Dermis microvascular lymphatic vessel endothelial cell (primary cell): ENCODE measurements around the gene CFAP107. TPM values are rescaled to one million over a fixed set of nuclear protein-coding genes. Genes with fewer than 3 reads are reported as not detected.

Experiments used
- DNase-seq, 2 donors: peaks; one replicate each; pipeline versions ENCODE4 v3.0.0 to v3.0.0-alpha.2; 2010; ENCODE audit warnings: low read depth in 2 of 2
- total RNA-seq: library from RNA; depleted of rRNA; stranded (reverse); fragments of >200 nt; gene quantifications from 2 replicates; pipeline ENCODE4 v1.2.1, GENCODE V29; 2014

CFAP107 gene
- total RNA-seq, 1 donor from 2014 or later = not detected

DNA sequence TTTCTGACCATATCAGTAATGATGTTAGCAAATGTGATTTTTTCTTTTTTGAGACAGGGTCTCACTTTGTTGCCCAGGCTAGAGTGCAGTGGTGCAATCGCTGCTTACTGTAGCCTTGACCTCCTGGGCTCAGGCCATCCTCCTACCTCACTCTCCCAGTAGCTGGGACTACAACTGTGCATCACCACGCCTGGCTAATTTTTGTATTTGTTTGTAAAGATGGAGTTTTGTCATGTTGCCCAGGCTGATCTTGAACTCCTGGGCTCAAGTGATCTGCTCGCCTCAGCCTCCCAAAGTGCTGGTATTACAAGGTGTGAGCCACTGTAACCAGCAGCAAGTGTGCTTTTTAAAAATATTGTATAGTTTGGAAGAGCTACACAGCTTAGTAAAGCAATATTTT is 4.1 kb upstream of the CFAP107 start:
- no peak for DNase-seq

DNA sequence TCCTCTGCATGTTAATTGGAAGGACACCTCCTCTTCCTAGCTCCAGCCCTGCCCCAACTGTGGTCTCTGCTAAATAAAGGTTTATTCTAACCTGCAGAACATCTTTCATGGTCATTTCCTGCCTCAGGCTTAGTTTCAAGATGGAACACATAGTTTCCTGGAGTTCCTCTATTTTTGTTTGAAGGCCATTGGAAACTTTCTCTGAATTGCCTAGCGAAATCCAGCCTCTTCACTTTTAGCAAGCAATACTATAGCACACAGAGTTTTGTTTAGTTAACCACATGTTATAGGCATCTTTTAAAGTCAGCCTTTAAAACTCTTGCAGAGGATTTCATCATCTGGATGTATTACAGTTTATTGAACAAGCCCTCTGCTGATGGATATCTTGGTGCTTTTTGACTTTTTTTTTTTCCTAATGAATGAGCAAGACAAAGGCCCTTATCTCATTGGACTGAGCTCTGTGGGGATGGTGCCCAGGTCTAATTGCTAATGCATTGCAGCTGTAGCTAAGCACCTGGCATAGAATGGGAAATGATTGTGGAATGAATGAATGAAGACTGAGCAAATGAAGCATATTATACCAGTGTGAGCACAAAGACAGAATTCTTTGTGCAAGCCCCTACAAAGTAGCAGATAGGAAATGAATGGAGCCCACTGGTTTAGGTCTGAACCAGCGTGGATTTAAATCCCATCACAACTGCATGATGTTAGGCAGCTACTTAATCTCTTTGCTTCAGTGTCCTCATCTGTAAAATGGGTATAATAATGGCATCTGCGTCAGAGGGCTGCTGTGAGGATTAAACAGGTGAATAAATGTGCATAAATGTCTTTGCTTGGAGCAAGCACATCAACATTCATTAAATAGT is 641 bp upstream of the CFAP107 start:
- no peak for DNase-seq

DNA sequence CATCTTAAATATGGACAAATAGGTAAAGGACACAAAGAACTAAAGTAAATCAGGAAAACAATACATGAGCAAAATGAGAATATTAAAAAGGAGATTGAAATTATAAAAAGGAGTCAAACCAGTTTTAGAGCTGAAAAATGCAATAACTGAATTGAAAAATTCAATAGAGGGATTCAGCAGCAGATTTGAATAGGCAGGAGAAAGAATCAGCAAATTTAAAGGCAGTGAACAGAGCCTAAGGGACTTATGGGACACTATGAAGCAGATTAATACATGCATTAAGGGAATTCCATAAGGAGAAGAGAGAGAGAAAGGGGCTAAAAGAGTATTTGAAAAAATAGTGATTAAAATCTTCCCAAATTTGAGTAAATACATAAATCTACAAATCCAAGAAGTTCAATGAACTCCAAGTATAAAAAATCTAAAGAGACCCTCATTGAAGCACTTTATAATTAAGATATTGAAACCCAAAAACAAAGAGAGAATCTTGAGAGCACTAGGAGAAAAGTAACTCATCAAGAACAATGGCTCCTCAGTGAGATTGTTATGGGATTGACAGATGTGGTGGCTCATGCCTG is 2.9 kb downstream of the CFAP107 start:
- no peak for DNase-seq

- no peak for DNase-seq
Observed at GRCh38 chr1:12754738-12755137, 8.7 kb downstream of the CFAP107 start.

- DNase-seq = no peak
Observed at GRCh38 chr1:12756273-12756672, 10.3 kb downstream of the CFAP107 start.

GRCh38 chr1:12756768-12757413 is 10.9 kb downstream of the CFAP107 start:
- DNase-seq = no peak

DNA sequence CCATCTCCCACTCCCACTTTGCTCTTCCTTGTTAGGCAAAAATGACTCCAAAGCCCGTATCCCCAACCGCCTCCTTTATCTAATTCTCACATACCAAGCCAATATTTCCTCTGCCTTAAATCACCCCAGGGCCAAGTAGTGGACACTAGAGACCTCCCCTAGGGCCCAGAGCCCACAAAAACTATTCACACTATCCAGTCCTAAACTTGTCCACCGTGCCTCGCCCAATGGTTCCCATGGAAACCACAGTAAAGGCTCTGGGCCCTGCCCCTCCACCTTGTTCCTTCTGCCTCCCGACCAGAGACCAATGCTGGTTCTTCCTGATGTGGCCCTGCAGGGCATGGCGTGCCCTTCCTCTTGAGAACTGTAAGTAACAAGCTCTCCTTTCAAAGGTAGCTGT is 11.8 kb downstream of the CFAP107 start:
- no peak for DNase-seq

DNA sequence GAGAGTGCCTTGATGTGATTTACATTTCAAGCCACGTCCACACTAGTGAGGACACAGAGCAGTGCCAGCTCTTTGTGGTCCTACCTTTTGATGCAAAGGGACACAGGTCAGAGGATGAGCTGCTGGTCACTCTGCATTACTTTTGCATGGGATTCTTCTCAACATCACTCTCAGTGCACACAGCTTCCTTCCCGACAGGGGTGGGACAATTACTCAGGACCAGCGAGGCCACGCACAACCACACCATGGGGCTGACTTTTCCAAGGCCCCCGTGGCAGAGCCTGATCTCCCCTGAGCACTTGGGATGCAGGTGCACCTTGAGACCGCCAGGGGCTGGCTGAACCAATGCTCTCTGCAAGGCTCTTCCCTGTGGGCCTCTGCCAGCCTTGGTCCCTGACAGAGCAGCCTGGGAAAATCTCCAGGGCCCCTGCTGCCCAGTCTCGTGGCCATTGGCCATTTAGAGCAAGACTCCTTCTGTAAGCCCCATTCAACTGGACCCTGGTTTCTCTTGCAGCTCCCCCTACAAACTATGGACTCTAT is 14.3 kb downstream of the CFAP107 start:
- no peak for DNase-seq

DNA sequence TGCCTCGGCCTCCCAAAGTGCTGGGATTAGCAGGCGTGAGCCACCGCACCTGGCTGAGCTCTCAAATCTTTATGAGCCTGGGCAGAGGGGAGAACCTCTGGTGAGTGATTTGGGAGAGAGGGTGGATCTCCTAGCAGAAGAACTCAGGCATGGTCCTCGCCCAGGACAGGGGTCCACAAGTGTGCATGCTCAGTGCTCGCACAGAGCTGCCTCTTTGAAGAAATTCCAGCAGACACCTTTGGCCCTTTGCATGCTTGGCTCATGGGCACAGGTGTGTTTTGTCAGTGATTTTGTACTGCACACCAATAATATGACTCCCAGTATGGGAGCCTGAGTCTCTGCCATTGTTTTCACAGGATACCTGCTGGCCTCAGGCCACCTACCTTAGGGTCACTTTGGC is 15.8 kb downstream of the CFAP107 start:
- DNase-seq = no peak

DNA sequence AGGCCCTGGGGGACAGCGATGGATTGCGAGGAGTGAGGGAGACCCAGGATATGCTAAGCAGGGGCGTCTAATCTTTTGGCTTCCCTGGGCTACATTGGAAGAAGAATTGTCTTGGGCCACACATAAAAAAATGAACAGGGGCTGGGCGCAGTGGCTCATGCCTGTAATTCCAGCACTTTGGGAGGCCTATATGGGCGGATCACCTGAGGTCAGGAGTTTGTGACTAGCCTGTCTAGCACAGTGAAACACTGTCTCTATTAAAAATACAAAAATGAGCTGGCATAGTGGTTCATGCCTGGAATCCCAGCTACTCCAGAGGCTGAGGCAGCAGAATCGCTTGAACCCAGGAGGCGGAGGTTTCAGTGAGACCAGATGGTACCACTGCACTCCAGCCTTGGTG is 16.8 kb downstream of the CFAP107 start:
- no peak for DNase-seq

DNA sequence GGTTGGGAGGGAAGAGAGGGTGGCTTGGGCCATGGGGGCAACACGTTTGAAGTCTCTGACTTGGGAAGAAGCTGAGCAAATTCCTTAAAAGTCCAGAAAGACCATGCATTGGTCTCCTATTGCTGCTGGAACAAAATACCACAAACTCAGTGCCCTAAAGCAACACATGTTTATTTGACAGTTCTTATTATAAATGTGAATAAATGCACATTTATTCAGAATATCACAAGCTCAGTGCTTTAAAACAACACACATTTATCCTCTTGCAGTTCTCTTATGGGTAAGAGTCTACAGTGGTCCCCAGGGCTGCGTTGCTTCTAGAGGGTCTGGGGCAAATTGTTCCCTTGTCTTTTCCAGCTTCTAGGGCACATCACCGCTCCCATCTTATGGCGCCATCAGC is 17.5 kb downstream of the CFAP107 start:
- DNase-seq = no peak

- no peak for DNase-seq
Observed at GRCh38 chr1:12764016-12764415, 18.0 kb downstream of the CFAP107 start.

DNA sequence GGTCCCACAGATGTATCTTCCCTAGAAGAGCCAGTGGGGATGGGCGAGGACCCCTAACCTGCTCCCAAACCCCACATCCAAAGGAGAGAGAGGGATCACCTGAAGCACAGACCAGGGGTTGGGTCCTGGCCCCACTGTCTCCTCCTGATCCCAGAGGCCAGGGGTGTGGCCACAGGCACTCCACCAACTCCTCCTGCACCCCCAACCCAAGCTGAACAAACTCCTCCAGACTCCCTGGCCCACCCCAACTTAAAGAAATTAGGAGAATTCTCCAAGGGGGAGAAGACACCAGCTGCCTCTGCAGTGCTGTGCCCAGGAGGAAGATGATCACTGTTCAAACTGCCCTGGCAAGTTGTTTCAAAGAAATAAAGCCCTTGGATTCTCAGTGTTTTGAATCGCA is 23.0 kb downstream of the CFAP107 start:
- DNase-seq = no peak

- DNase-seq = no peak
Observed at GRCh38 chr1:12769976-12770505, 24.0 kb downstream of the CFAP107 start.

DNA sequence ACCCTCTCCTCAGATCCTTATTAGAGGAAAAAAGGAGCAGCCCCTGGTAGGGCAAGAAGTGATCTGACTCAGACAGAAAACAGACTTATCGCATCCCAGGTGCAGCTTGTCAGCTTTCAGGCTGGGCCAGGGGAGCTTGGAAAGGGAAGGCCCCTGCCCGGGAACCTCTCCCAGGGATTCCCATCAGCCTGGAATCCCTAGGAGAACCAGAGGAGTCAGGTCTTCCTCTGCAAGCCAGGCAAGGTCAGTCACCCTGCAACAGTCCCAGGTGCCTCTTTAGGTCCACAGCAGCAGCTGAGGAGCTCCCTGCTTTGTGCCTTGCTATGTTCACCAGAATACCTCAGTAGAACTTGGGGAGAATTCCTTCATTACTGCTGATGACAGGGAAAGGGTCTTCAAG is 24.6 kb downstream of the CFAP107 start:
- DNase-seq = no peak

DNA sequence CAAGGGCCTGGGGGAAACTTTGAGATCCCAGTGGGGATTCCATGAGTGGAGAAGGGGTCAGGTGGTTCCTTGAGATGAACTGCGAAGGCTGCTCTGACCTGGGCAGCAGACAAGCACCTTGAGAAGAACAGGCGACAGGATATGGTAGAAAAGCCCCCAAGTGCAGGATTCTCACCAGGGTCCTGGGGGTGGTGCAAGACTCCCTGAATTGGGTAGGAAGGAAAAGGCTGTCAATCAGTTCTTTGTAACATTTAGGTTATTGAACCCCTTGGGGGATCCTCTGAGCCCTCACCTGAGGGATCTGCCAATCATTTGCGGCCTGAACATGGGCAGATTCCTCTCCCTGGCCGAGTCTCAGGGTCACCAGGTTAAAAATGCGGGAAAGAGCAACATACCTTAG is 25.2 kb downstream of the CFAP107 start:
- DNase-seq = no peak

- DNase-seq = no peak
Observed at GRCh38 chr1:12772520-12772919, 26.5 kb downstream of the CFAP107 start.

DNA sequence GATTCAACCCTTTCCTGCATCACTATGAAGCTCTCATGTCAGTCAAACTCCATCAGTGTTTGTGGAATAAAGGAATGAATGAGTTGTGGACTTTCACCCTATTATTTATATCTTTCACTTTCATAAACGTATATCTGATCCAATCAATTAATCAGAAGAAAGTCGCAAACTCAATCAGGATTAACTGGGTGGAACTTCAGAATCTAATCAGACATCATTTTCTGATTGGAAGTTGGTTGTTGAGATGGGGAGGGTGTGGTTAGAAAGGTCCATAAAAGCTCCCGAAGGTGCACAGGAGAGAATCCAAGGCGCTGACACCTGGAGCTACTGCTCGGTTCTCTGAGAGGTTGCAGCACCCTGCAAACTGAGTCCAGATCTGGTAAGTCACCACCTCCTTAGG is 27.4 kb downstream of the CFAP107 start, which contains the start of gene PRAMEF12:
TSS of gene PRAMEF12 (plus strand) at position 301 of the 400 bp plus-strand sequence. CDS start 1,130 bp downstream, outside the sequence.
- no peak for DNase-seq

GRCh38 chr1:12774801-12775345 is 28.9 kb downstream of the CFAP107 start:
- no peak for DNase-seq

GRCh38 chr1:12775443-12775842 is 29.4 kb downstream of the CFAP107 start:
- DNase-seq = no peak

DNA sequence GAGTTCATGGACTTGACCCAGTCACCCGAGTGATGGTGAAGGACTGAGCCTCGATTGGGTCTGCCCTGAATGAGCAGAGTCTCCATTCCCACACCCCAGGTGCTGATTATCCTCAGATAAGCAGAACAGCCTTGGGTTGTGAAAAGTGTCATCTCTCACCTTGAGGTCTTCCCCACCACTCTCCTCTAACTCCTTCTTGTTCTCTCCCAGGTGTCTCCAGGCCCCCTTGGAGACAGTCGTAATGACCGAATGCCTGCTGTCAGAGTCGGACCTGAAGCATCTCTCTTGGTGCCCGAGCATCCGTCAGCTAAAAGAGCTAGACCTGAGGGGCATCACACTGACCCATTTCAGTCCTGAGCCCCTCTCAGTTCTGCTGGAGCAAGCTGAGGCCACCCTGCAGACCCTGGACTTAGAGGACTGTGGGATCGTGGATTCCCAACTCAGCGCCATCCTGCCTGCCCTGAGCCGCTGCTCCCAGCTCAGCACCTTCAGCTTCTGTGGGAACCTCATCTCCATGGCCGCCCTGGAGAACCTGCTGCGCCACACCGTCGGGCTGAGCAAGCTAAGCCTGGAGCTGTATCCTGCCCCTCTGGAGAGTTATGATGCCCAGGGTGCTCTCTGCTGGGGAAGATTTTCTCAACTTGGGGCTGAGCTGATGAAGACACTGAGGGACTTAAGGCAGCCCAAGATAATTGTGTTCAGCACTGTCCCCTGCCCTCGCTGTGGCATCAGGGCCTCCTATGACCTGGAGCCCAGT is 31.0 kb downstream of the CFAP107 start:
- DNase-seq = no peak
